Activated CD8-positive, alpha-beta memory T cell treated with anti-CD3 and anti-CD28 coated beads, Interleukin-2, amount 50 U/mL, for 24 hours (primary cell): ENCODE data around the gene DUSP16.
"Not testable (repeated sequence)": the region's sequence is repeated elsewhere in the genome, so short reads cannot be mapped to it uniquely, and the experiment has no call there.

Experiments used
- DNase-seq: peaks from one replicate; pipeline ENCODE4 v3.0.0-alpha.2; 2020; ENCODE audit errors: extremely low read depth

Gene DUSP16

DNA sequence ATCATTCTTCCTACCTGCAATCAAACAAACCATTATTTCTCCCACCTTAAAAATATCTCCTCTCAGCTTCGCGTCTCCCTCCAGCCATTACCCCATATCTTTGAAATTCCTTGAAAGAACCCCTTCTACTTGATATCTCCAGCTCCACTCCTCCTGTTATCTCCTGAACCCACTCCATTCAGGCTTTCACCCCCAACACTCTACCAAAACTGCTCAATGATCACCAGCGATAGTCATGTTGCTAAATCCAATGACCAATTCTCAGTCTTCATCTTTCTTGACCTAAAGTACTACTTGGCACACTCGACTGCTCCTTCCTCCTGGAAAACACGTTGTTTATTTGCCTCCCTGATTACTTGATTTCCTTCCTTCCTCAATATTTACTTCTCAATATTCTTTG lies 70.1 kb downstream of the DUSP16 start:
- no peak for DNase-seq

DNA sequence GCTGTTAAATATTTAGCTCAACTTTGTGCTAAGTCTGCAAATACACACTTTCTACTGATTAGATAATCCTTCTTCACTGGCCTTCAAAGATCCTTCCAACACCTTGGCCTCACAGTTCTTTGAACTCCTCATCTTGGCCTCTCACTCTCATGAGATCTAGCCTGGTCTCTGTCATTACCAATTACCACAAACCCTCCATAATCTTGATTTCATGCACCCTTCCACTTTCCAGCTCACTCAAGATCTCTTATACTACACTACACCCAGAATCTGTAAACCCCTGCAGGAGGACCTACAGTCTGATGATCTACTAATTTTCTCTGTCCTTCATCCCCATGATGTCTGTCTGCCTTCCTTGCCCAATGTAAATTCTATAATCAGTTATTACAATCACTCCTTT lies 71.1 kb downstream of the DUSP16 start:
- no peak for DNase-seq

DNA sequence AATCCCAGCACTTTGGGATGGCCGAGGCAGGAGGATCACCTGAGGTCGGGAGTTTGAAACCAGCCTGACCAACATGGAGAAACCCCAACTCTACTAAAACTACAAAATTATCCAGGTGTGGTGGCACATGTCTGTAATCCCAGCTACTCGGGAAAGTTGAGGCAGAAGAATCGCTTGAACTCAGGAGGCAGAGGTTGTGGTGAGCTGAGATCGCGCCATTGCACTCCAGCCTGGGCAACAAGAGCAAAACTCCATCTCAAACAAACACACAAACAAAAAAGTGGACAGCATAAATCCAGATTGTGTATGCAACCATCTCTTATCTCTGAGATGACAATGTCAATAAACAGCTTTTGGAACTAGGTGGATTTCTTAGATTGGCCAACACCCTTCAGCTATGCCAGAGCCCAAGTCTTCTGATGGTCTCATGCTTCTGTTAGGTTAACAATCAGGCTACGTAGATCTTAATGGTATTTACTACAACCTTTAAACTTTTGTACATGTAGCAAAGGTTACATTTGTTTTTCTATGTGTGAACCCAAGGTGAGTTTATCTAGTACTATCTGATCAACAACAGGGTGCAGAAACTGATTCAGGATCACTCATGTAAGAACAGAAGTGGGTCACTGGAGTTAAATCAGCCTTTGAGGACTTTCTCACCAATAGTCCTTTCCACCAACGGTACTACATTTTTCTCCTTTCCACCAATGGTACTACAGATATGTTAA lies 73.7 kb downstream of the DUSP16 start:
- DNase-seq = no peak

DNA sequence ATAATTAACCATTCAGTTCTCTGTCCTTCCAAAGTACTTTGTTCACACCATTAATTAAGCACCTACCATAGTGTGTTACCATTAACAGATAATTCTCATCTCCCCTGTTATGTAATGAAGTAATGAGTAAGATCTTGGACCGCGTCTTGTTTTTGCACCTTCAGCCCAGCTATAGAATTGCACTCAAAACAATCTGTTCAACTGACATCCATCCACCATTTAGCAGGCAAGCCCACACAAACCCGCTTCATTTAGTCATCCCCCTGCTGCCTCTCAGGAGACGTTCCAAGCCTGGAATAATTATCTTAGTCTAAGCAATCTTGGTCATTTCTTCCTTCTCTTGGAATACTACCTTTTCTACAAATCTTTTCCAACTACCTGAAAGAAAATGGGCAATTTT lies 74.4 kb downstream of the DUSP16 start:
- no peak for DNase-seq

DNA sequence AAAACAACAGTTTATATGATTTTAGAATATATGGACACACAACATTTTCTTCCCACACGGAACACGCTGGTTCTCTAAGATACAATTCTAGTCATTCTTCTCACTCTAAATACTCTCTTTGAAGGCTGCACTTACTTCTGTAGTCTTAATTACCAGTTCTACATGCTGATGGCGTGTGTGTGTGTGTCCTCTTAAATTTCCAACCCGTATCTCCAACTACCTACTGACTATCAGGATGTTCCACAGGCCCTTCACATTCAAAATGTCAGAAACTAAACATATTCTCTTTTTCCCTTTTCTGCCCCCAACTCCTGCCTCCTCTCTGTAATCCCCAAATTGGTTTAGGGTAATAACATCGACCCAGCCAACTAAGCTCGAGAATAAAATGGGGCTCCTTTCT lies 75.2 kb downstream of the DUSP16 start:
- no peak for DNase-seq

DNA sequence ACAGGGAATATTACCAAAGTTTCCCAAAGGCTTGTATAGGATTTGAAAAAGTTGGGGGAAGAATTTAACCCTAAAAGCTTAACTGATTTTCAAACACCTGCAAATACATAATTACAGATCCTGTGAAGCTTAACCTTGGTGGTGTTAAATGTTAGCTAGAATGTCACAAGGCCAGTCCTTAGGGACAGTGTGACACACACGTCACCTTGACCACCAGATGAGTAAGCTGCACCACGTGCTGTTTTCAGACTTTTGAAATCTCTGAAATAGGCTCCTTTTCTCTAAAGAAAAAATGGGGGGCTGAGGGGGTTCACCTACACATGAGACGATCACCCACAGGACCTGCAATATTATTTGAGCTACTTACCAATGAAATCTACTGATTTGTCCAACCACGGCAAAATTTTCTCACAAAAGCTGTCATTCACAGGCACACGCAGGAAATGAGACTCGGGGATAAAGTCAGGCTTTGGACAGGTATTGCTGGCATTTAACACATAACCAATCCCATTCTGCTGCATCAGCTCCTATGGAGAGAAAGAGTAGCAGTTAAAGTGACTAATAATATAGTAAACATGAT lies 75.9 kb downstream of the DUSP16 start:
- no peak for DNase-seq

DNA sequence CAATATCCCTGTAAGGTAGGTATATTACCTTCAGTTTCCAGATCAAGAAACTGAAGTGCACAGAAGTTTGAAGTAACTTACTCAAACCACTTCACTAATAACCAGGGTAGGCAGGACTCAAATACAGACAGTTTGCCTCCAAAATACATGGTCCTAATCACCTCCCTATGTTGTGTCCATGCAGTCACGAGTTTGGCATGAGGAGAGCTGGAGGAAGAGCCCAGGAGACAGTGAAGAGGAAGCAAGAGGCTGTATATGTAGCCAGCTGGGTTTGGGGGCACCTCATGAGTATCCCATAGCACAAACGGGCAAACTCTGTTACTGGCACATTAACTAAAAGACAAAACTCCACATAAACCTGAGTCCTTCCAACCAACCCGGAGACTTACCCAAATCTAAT lies 79.2 kb downstream of the DUSP16 start:
- no peak for DNase-seq

DNA sequence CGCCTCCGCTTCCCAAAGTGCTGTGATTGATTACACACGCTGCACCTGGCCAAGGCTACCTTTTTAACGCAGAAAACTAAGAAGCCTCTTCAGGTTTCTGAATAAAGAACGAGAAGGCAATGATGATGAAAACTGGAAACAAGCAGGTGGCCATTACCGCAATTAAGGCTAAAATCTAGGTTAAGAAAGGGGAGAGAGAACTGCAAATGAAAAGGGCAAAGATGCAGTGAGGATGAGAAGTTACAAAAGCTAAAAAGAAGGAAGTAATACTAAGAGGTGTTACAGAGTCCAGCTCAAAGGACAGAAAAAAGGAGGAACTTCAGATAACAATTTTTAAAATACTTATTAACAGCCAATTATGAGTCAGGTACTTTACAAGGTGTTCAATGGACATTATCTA lies 79.7 kb downstream of the DUSP16 start:
- no peak for DNase-seq

DNA sequence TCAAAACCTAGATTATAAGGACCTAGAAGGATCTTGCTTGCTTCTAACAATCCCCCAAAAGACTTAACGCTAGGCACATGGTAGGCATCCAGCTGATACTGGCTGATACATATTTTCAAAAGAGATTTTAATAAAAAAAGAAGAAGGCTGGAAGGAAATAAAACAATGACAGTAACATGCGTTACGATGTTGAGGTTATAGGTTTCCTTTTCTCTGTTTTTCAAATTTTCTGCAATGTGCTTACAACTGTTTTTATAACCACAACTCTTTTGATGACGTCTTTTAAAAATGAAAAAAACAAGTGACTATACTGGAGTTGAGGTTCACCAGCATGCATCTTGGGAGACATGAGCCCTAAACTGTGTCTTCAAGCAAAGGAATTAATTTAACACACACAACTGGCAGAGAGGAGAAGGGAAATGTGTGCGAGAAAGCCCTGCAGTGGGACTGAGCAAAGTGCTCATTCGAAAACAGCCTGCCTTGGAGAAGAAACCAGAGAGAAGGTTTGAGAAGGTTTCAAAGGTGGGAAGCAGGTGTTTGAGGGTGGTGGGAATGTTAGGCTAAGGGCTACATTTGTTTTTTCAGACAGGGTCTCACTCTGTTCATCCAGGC lies 80.4 kb downstream of the DUSP16 start:
- DNase-seq = no peak

DNA sequence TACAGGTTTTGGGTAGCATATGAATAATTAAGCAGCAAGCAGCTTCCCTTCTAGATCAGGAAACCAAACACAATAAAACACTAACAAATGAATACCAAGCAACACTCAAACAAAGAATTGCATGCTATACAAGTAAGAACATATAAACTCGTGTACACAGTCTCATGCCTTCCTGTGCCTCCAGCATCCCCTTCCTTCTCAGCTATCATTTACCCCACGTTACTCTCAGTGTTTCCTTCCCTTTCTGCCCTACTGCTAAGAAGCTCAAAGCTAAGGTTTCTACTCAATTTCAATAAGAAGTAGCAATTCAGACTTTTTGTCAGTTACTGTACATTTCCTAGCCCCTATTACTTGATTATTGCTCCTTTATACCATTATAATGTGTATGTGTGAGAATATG lies 81.0 kb downstream of the DUSP16 start:
- DNase-seq = no peak

DNA sequence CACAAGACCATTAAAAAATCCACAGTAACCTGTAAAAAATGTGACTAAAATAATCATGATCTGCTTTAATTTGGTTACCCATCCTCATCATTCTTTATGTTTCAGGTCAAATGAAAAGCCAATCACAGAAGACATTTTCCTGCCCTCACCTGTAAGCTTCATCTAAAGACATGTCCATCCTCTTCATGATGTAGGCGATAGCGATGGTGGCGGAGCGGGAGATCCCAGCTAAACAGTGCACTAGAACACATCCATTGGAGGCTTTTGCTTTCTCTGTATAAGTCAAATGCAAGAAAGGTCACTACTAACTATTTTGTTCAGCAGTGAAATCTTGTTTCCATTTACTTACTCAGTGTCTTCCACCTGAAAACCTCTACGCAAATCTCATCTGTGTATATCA lies 82.6 kb downstream of the DUSP16 start:
- DNase-seq = no peak

DNA sequence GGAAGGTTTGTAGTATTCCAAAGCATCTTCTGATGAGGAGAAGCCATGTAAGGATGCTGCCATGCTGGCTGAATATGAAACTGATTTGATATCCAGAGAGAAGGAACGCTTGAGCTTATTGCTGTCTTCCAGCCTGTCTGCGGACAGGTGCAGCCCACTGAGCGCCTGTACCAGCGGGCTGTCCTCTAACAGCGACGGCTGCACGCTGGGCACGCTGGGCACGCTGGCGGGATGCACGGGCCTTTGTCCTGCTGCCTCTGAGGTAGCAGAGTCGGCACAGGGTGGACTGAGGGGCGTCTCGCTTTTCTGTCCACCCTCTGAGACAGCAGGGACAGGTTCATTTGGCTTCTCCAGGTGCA lies 85.2 kb downstream of the DUSP16 start:
- no peak for DNase-seq

DNA sequence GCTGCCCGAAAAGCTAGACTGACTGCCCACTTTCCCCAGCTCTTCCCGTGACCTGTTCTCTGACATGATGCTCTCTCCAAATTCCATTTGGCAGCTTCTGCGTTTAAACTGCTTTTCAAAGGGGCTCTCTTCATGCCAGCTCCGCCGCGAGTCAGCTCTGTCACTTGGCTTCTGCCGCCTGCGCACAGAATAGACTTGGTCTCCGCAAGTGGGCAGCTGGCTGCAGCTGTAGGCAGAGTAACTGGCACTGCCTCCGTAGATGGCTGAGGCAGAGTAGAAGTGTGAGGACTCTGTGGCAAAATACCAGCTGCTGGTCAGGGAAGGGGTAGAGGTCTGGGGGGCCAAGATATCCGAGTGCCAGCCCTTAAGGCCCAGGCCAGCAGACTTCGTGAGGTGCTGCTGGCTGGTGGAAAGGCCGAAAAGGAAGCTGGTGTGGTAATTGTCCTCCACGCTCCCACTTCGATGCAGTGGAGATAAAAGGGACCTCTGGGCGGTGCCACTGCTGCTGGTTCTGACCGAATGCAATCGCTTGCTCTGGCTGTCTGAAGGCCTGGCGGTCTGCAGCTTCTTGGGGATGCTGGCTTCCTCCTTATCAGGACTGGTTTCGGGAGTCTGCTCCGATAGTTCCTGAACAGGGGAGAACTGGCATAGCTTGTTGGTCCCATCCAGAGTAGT lies 85.7 kb downstream of the DUSP16 start:
- DNase-seq = no peak

DNA sequence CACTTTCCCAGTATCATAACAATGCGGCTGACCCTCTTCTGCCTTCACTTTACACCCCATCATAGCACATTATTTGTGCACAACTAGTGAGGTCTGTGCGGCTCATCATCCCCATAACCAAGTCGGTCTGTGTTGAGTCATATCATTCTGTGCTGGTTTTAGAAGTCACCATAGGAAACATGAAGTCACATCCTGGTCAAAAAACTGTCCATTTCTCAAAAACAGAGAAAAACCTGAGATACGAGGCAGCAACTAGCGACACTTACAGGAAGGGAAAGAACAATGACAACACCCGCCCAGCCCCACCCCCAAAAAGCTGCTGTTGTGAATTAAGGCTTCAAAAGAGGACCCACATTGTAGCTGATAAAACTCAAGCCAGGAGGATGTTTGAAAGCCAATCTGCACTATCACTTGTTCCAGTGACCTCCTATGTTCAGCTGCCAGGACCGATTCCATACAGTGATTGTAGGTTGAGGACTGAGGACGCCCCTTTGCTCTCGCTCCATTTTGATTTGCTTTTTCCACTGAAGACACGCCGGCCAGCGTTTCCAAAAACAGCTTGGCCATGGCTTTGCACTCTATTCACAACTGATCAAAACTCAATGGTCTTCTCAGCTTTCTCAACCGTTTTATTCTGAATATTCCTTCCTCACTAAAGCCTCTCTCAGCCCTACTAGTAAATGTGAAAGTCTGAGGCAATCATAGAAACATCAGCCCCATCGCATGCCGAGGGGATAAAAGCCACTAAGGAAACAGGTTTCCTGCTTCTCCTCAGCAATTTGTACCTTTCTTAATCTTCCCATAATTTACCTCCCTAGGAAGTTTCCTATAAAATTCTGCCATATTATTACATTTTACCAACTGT lies 87.5 kb downstream of the DUSP16 start:
- DNase-seq = no peak

DNA sequence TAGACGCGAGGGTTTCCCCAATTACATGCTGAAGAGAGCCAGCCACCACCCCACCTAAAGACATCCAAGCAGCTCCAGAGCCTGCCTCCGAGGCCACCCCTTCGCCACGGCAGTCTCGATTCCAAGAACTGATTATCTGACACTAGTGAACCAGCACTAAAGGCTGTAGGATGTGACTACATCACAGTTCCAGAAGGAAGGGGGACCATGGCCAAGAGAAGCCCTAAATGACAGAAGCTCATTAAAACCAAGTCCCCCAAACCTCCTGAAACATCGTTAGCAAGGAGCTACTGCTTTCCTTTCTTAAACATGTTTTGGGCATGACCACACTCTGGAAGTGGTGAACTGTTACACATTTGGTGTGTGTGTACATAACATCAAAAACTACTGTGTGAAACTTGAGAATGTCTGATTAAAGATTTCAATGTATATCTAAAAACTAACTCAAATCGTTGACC lies 88.2 kb downstream of the DUSP16 start:
- no peak for DNase-seq

DNA sequence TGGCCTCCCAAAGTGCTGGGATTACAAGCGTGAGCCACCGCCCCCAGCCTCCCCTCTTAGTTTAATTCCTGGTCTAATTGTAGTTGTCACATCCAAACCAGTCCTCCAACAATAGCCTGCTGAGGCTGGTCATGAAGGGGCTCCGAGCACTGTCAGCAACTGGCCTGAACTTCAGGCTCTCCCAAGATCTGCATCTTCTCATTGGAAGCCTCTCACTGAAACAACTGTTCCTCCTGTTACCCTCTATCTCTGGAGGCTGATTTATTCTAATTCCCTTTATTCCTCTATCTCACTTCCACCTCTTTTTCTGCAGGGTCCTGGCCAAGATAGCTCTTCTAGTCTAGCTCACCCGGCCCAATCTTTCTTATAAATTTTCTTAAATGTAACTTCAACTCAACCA lies 89.4 kb downstream of the DUSP16 start:
- DNase-seq = no peak

DNA sequence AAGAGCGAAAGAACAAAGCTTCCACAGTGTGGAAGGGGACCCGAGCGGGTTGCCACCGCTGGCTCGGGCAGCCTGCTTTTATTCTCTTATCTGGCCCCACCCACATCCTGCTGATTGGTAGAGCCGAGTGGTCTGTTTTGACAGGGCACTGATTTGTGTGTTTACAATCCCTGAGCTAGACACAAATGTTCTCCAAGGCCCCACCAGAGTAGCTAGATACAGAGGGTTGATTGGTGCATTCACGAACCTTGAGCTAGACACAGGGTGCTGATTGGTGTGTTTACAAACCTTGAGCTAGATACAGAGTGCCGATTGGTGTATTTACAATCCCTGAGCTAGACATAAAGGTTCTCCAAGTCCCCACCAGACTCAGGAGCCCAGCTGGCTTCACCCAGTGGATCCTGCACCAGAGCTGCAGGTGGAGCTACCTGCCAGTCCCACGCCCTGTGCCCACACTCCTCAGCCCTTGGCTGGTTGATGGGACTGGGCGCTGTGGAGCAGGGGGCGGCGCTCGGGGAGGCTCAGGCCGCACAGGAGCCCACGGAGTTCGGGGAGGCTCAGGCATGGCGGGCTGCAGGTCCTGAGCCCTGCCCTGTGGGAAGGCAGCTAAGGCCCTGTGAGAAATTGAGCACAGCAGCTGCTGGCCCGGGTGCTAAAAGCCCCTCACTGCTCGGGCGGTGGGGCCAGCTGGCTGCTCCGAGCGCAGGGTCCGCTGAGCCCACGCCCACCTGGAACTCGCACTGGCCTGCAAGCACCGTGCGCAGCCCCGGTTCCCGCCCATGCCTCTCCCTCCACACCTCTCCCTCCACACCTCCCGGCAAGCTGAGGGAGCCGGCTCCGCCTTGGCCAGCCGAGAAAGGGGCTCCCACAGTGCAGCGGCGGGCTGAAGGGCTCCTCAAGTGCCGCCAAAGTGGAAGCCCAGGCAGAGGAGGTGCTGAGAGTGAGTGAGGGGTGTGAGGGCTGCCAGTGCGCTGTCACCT lies 90.4 kb downstream of the DUSP16 start:
- DNase-seq = not testable (repeated sequence)

DNA sequence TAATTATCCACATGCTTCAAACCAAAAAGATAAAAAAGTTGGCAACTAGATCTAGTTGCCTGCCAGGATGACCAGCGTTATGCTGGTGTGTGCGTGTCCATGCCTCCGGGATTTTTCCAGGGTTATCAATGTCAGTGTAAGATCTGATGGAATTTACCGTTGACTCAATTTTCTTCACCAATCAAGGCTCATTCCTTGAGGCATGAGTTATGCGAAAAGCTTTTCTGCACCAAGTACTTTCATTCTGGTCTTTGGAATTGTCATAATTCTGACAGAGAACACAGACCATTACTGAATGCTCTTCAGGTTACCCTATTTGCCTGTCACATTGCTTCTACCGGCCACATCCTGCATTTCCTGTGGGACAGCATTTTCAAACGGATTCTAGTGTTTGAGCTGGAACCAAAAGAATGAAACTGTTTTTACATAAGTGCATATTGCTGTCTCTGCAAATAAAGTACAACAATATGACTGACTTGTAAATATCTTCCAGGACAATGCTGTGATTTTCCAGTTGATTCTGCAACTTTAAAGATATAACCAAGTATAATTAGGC lies 91.8 kb downstream of the DUSP16 start:
- DNase-seq = no peak

DNA sequence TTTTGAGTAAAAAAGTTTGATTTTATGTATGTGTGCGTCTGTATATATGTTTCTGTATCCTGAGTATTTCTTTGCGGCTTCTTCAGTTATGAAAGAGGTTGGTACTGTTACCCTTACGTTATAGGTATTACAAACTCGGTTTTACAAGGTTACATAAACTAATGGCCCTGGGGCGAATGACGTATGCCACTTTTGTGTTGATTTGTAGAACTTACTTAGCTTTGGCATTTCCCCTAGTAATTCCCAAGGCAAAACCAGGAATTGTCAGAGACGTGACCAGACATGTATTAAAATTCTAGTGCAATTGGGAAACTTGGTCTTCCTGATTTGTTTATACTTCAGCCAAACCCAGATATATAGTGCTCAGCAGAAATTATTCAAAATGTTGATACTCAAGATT lies 93.3 kb downstream of the DUSP16 start:
- no peak for DNase-seq

DNA sequence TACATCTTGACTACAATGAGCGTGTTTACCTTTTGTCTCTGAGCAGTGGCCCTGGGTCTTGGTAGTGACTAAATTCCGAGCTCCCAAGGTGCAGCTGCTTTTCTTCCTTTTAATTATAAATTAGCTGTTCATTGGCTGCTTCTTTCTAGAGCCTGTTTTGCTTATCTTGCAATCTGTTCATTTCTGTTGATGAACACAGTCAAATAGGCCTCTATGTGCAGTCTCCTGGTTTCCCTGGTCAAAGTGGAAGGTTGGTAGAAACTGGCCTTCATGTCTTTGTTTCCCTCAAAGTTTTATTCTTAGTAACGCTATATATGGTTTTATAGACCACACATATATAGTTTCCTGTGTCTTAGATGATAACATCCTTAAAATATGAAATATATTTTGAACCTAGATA lies 94.1 kb downstream of the DUSP16 start:
- DNase-seq = no peak
